CD8-positive, alpha-beta memory T cell (primary cell): ENCODE data around the gene CDC25A. TPM values are rescaled to one million over a fixed set of nuclear protein-coding genes. Genes with fewer than 3 reads are reported as not detected.
A peak's percentile ranks its signal among the peaks of the same experiment; 100 is the strongest.

Experiments
- CTCF ChIA-PET: fragments of 350-600 bp; sonication (Branson Sonifier 250); formaldehyde crosslinking; loops from one replicate; lab custom pipeline; 2021; ENCODE audit warnings: antibody characterized with exemption; lab: Charles Lee
- POLR2A ChIA-PET: fragments of 350-600 bp; sonication (Branson Sonifier 250); formaldehyde crosslinking; loops from one replicate; lab custom pipeline; 2021; ENCODE audit warnings: antibody characterized with exemption; lab: Charles Lee
- DNase-seq, 5 donors: peaks; one replicate each; pipeline versions ENCODE4 v3.0.0 to v3.0.0-alpha.2; 2020 to 2022; ENCODE audit warnings: mixed read lengths in 1 of 5
- H3K27ac ChIP-seq: one replicate; pipeline ENCODE4 v1.7.0; 2013; ENCODE audit warnings: low read depth, mild to moderate bottlenecking, low read length, moderate library complexity
- H3K27me3 ChIP-seq: 2 replicates; pipeline ENCODE4 v1.7.0; 2013; ENCODE audit warnings: low read length, mild to moderate bottlenecking; ENCODE audit not compliant: insufficient read depth, poor library complexity, severe bottlenecking
- H3K36me3 ChIP-seq: 2 replicates; pipeline ENCODE4 v1.7.0; 2013; ENCODE audit warnings: mild to moderate bottlenecking, low read length, moderate library complexity; ENCODE audit not compliant: insufficient read depth
- H3K4me1 ChIP-seq: 2 replicates; pipeline ENCODE4 v1.7.0; 2013; ENCODE audit warnings: mild to moderate bottlenecking, low read length, moderate library complexity; ENCODE audit not compliant: insufficient read depth
- H3K4me3 ChIP-seq: 2 replicates; pipeline ENCODE4 v1.7.0; 2013; ENCODE audit warnings: mild to moderate bottlenecking, low read length
- H3K9me3 ChIP-seq: 2 replicates; pipeline ENCODE4 v1.7.0; 2013; ENCODE audit warnings: mild to moderate bottlenecking, low read length
- H3K27ac Mint-ChIP-seq, 8 donors: one replicate each; pipeline ENCODE4 v1.8.0; 2020 to 2021; ENCODE audit warnings: mixed read lengths in 8 of 8, mild to moderate bottlenecking in 6 of 8, inconsistent platforms in 3 of 8, moderate library complexity in 3 of 8
- H3K27me3 Mint-ChIP-seq, 2 donors: one replicate each; pipeline ENCODE4 v1.8.0; 2020 to 2021; ENCODE audit warnings: mixed read lengths in 2 of 2, mild to moderate bottlenecking in 1 of 2, moderate library complexity in 1 of 2
- H3K36me3 Mint-ChIP-seq, 3 donors: one replicate each; pipeline ENCODE4 v1.8.0; 2020 to 2021; ENCODE audit warnings: mixed read lengths in 3 of 3, inconsistent platforms in 1 of 3, mild to moderate bottlenecking in 1 of 3
- H3K4me1 Mint-ChIP-seq, 3 donors: one replicate each; pipeline ENCODE4 v1.8.0; 2020 to 2021; ENCODE audit warnings: mixed read lengths in 3 of 3, inconsistent platforms in 1 of 3, mild to moderate bottlenecking in 1 of 3
- H3K4me3 Mint-ChIP-seq, 7 donors: one replicate each; pipeline ENCODE4 v1.8.0; 2020 to 2021; ENCODE audit warnings: mixed read lengths in 7 of 7, mild to moderate bottlenecking in 6 of 7, moderate library complexity in 4 of 7, inconsistent platforms in 2 of 7
- H3K9me3 Mint-ChIP-seq, 5 donors: one replicate each; pipeline ENCODE4 v1.8.0; 2020 to 2022; ENCODE audit warnings: mixed read lengths in 5 of 5, mild to moderate bottlenecking in 3 of 5, moderate library complexity in 2 of 5, inconsistent platforms in 1 of 5
- polyA plus RNA-seq: library from polyadenylated mRNA; unstranded; fragments of 300-500 nt; fragmentation: Illumina TruSeq; gene quantifications from one replicate; pipeline ENCODE4 v1.2.3, GENCODE V29; 2021
- total RNA-seq, 2 experiments: library from RNA; stranded (reverse); gene quantifications; one replicate each; pipeline ENCODE4 v1.2.3, GENCODE V29; 2021

The CDC25A gene
- total and polyA plus RNA-seq, 3 experiments from 2014 or later = 58.4 to 58.8 TPM; not detected in 1

DNA sequence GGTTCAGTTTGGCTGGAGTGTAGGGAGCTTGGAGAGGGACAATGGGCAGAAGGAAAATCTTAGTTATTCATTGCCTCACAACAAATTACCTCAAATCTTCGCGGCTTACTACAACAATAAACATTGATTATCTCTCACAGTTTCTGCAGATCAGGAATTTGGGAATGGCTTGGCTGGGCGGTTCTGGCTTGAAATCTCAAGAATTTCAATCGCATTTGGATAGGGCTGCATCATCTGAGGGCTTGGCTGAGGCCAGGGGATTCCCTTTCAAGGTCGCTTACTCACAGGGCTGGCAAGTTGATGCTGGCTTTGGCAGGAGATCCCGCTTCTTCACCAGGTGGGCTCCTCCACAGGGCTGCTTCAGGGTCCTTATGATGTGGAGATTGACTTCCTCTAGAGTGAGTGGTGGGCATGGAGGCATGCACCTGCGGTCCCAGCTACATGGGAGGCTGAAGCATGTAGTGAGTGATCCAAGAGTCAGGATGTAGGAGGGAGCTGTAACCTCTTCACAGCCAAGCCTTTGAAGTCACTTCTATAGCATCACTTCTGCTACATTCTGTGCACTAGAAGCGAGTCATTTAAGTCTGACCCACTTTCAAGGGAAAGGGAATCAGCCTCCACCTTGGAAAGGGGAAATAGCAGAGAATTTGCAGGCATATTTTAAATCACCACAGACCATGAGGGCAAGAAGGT is 63.1 kb downstream of the CDC25A start:
- no peaks in the 10 kb centered on the region for H3K4me1 Mint-ChIP-seq
- H3K27ac Mint-ChIP-seq = no peak overlapping the region
- no peak overlapping the region for H3K4me3 Mint-ChIP-seq
- no peaks in the 10 kb centered on the region for H3K9me3 Mint-ChIP-seq
- POLR2A ChIA-PET = interaction anchor here (0.5 kb wide), 1 partner anchor 218 kb away, joined by 6 read pairs; no protein-coding TSS in a partner anchor
- CTCF ChIA-PET = interaction anchor here (1.8 kb wide), 1 partner anchor 19 kb away, joined by 4 read pairs; no protein-coding TSS in a partner anchor
- Histone ChIP-seq H3K36me3 (no peaks in the 10 kb centered on the region), H3K4me3 (no peak overlapping the region), H3K9me3 (no peaks in the 10 kb centered on the region), H3K4me1 (no peaks in the 10 kb centered on the region), H3K27ac (no peak overlapping the region), H3K27me3 (no peaks in the 10 kb centered on the region)
- DNase-seq = no peak
- no peaks in the 10 kb centered on the region for H3K36me3 Mint-ChIP-seq
- H3K27me3 Mint-ChIP-seq = no peaks in the 10 kb centered on the region

DNA sequence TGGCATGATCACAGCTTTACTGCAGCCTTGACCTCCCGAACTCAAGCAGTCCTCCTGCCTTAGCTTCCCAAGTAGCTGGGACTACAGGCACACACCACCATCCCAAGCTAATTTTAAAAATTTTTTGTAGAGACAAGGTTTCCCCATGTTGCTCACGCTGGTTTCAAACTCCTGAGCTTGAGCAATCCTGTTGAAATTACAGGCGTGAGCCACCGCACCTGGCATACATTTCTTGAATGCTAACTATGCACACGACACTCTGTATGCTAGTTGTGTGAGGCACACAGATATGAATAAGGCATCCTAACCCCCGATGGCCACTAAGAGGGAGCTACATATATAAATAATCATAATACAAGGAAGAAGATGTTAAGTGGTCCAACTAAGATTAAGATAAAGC is 64.9 kb downstream of the CDC25A start:
- Mint-ChIP-seq H3K36me3 (no peaks in the 10 kb centered on the region), H3K27ac (no peak overlapping the region), H3K4me1 (no peaks in the 10 kb centered on the region), H3K4me3 (no peak overlapping the region), H3K9me3 (no peaks in the 10 kb centered on the region), H3K27me3 (no peaks in the 10 kb centered on the region)
- CTCF ChIA-PET = no interaction called here
- no peak overlapping the region for H3K27ac ChIP-seq
- no peak overlapping the region for H3K4me3 ChIP-seq
- H3K9me3 ChIP-seq = no peaks in the 10 kb centered on the region
- no peaks in the 10 kb centered on the region for H3K36me3 ChIP-seq
- H3K27me3 ChIP-seq = no peaks in the 10 kb centered on the region
- no peak for DNase-seq
- POLR2A ChIA-PET = no interaction called here
- H3K4me1 ChIP-seq = no peaks in the 10 kb centered on the region

DNA sequence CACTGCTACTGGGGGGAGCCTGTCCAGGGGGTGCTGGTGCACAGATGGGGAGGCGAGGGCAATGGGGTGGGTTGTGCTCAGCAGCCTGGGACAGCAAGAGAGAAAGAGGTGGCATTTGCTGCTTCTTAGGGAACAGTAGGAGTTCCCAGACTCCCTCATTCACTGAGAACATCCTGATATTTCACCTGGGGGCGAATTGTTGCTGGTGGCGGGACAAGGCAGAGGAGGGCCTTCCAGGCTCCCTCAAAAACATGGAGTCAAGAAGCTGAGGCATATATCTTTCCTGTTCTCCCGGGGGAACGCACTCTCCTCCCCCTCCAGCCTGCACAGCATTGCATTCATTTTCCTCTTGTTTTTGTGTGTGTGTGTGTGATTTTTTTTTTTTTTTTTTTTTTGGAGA is 65.7 kb downstream of the CDC25A start:
- Histone ChIP-seq H3K9me3 (no peaks in the 10 kb centered on the region), H3K4me1 (no peaks in the 10 kb centered on the region), H3K4me3 (no peak overlapping the region), H3K36me3 (no peaks in the 10 kb centered on the region), H3K27ac (no peak overlapping the region), H3K27me3 (no peaks in the 10 kb centered on the region)
- ChIA-PET POLR2A (no interaction called here), CTCF (no interaction called here)
- H3K27ac Mint-ChIP-seq = peak overlapping the region in 1 of 8 donors; percentile 44
- H3K9me3 Mint-ChIP-seq = no peaks in the 10 kb centered on the region
- H3K36me3 Mint-ChIP-seq = no peaks in the 10 kb centered on the region
- H3K4me1 Mint-ChIP-seq = no peaks in the 10 kb centered on the region
- no peak overlapping the region for H3K4me3 Mint-ChIP-seq
- H3K27me3 Mint-ChIP-seq = no peaks in the 10 kb centered on the region
- no peak for DNase-seq

DNA sequence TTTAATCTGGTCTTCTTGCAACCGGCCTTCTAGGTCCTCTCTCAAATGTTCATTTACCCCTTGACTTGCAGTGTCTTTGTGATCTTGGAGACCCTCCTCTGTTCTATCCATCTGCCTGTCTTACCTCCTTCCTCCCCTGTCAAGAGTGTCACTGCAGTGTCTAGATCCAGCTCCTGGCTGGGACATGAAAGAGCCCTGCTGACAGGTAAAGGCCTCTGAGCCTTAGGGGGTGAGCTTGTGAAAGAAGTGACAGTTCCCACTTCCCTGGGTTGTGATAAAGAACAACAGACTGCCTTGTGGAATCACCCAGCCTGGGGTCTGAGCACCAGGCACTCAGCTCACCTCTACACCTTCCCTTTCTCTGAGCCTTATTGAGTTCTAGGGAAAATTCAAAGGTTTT is 68.0 kb downstream of the CDC25A start:
- Histone ChIP-seq H3K4me1 (no peaks in the 10 kb centered on the region), H3K27me3 (no peaks in the 10 kb centered on the region), H3K27ac (no peak overlapping the region), H3K36me3 (no peaks in the 10 kb centered on the region), H3K9me3 (no peaks in the 10 kb centered on the region), H3K4me3 (no peak overlapping the region)
- H3K36me3 Mint-ChIP-seq = no peaks in the 10 kb centered on the region
- no peak for DNase-seq
- CTCF ChIA-PET = interaction anchor here (1.4 kb wide), 1 partner anchor 12 kb away, joined by 6 read pairs; no protein-coding TSS in a partner anchor
- peak overlapping the region in 2 of 8 donors; percentile 48 to 52 for H3K27ac Mint-ChIP-seq
- POLR2A ChIA-PET = no interaction called here
- H3K4me1 Mint-ChIP-seq = peaks cover 0 to 1% (median 0%) of the 10 kb centered on the region in 3 donors
- no peaks in the 10 kb centered on the region for H3K27me3 Mint-ChIP-seq
- H3K9me3 Mint-ChIP-seq = no peaks in the 10 kb centered on the region
- H3K4me3 Mint-ChIP-seq = no peak overlapping the region

DNA sequence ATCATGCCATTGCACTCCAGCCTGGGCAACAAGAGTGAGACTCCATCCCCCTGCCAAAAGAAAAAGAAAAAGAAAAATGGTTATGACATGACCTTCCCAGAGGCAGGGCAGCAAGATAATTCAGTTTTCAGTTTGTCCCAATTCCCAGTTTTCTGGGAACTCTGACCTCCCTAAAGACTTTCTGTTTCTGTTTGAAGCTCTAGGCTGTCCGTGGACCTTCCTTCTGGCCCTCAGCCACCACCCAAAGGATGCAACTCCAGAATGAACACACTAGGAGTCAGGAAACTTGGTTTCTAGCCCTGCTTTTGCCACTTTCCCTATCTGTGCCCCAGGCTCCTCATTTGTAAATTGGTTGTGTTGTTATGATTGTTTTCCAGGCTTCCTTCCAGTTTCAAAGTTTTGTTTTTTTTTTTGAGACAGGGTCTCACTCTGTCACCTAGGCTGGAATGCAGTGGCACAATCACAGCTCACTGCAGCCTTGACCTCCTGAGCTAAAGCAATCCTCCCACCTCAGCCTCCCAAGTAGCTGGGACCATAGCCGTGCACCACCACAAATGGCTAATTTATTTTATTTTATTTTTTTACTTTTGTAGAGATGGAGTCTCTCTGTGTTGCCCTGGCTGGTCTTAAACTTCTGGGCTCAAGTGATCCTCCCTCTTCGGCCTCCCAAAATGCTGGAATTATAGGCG is 68.6 kb downstream of the CDC25A start:
- Mint-ChIP-seq H3K4me1 (peaks cover 0 to 1% (median 0%) of the 10 kb centered on the region in 3 donors), H3K36me3 (no peaks in the 10 kb centered on the region)
- POLR2A ChIA-PET = no interaction called here

DNA sequence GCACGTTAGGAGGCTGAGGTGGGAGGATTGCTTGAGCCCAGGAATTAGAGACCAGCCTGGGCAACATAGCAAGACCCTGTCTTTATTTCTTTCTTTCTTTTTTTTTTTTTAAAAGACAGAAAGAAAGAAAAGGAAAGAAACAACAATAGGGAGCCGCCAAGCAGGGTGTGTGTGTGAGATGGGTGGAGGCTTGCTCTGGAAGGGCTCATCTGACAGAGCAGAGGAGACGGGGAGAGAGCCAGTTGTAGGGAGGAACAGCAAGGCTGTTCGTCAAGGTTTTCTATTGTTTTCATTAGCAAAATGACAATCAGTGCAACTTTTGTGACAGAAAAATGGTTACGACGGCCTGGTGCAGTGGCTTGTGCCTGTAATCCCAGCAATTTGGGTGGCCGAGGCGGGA is 69.3 kb downstream of the CDC25A start:
- H3K27ac Mint-ChIP-seq = no peak overlapping the region
- H3K4me1 Mint-ChIP-seq = peaks cover 0 to 2% (median 1%) of the 10 kb centered on the region in 3 donors
- no peak overlapping the region for H3K4me3 ChIP-seq
- ChIA-PET POLR2A (no interaction called here), CTCF (no interaction called here)
- no peaks in the 10 kb centered on the region for H3K36me3 Mint-ChIP-seq
- no peaks in the 10 kb centered on the region for H3K27me3 ChIP-seq
- H3K27me3 Mint-ChIP-seq = no peaks in the 10 kb centered on the region
- no peak overlapping the region for H3K27ac ChIP-seq
- no peaks in the 10 kb centered on the region for H3K9me3 Mint-ChIP-seq
- H3K4me3 Mint-ChIP-seq = no peak overlapping the region
- no peak for DNase-seq
- H3K9me3 ChIP-seq = no peaks in the 10 kb centered on the region
- no peaks in the 10 kb centered on the region for H3K36me3 ChIP-seq
- no peaks in the 10 kb centered on the region for H3K4me1 ChIP-seq

More for the DNA sequence above, 68.6 kb downstream of the CDC25A start:
- Histone ChIP-seq H3K27ac (no peak overlapping the region), H3K36me3 (no peaks in the 10 kb centered on the region), H3K4me1 (no peaks in the 10 kb centered on the region), H3K9me3 (no peaks in the 10 kb centered on the region), H3K4me3 (no peak overlapping the region), H3K27me3 (no peaks in the 10 kb centered on the region)
- CTCF ChIA-PET = interaction anchor here (1.4 kb wide), 1 partner anchor 13 kb away, joined by 6 read pairs; no protein-coding TSS in a partner anchor
- Mint-ChIP-seq H3K27ac (peak overlapping the region in 1 of 8 donors; percentile 48), H3K9me3 (no peaks in the 10 kb centered on the region), H3K4me3 (no peak overlapping the region), H3K27me3 (no peaks in the 10 kb centered on the region)
- no peak for DNase-seq

DNA sequence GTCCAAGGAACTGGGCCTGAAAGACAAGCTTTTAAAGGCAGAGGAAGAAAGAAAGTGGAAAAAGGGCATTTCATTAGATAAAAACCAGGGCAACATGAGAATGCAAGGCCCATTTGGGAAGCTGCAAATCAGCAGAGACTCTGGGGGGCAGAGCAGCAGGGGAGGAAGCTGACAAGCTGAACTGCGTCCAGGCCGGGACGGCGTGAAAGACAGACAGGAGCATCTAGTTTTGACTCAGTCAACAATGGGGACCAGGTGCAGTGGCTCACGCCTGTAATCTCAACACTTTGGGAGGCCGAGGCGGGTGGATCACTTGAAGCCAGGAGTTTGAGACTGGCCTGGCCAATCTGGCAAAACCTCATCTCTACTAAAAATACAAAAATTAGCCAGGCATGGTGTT is 69.9 kb downstream of the CDC25A start:
- DNase-seq = no peak
- no peak overlapping the region for H3K4me3 Mint-ChIP-seq

DNA sequence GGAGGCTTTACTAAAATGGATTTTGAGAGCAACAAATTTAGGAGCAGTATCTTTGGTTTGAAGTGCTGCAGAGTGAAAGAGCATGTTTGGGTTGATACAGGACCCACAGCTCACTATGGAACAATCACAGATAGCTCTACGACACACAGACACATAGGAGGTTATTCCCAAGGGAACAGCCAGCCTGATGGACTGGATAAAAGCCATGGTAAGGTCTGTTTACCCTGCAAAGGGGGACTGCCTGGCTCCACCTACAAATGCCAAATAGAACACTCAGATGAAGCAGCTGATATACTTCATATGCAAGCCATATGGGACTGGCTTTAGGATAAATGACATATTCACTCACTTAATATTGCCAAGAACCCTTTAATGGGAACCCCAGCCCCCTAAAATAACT is 75.4 kb downstream of the CDC25A start:
- peak overlapping the region; percentile 39 for H3K4me3 ChIP-seq
- peaks cover 9% of the 10 kb centered on the region for H3K4me1 ChIP-seq
- Mint-ChIP-seq H3K9me3 (no peaks in the 10 kb centered on the region), H3K27ac (peak overlapping the region; percentile 32 to 97 (median 89)), H3K4me1 (peaks cover 11 to 22% (median 12%) of the 10 kb centered on the region in 3 donors), H3K27me3 (no peaks in the 10 kb centered on the region), H3K36me3 (no peaks in the 10 kb centered on the region), H3K4me3 (peak overlapping the region; percentile 2 to 77 (median 68))
- no peaks in the 10 kb centered on the region for H3K36me3 ChIP-seq
- no peak for DNase-seq
- no peaks in the 10 kb centered on the region for H3K9me3 ChIP-seq
- CTCF ChIA-PET = interaction anchor here (0.8 kb wide), 1 partner anchor 39 kb away, joined by 3 read pairs; no protein-coding TSS in a partner anchor
- POLR2A ChIA-PET = interaction anchor here (0.5 to 1.9 kb wide), 3 partner anchors 9 to 857 kb away, joined by 3 to 9 read pairs (median 5); no protein-coding TSS in a partner anchor
- H3K27ac ChIP-seq = peak overlapping the region; percentile 45
- H3K27me3 ChIP-seq = no peaks in the 10 kb centered on the region

More for the DNA sequence above, 69.9 kb downstream of the CDC25A start:
- Histone ChIP-seq H3K27me3 (no peaks in the 10 kb centered on the region), H3K4me1 (peaks cover under 1% of the 10 kb centered on the region), H3K27ac (no peak overlapping the region), H3K36me3 (no peaks in the 10 kb centered on the region), H3K4me3 (no peak overlapping the region), H3K9me3 (no peaks in the 10 kb centered on the region)
- H3K36me3 Mint-ChIP-seq = no peaks in the 10 kb centered on the region
- H3K4me1 Mint-ChIP-seq = peaks cover 0 to 5% (median 1%) of the 10 kb centered on the region in 3 donors
- no peaks in the 10 kb centered on the region for H3K27me3 Mint-ChIP-seq
- peak overlapping the region in 1 of 8 donors; percentile 71 for H3K27ac Mint-ChIP-seq
- ChIA-PET POLR2A (no interaction called here), CTCF (no interaction called here)
- no peaks in the 10 kb centered on the region for H3K9me3 Mint-ChIP-seq
